Measurements from ENCODE around the gene STAT4. TPM values are rescaled to one million over a fixed set of nuclear protein-coding genes. Genes with fewer than 3 reads are reported as not detected.

STAT4 gene
- 0.33 TPM in 2 replicates for total RNA-seq (2021)
- long read RNA-seq = 0 reads

- no peaks in the 10 kb centered on the region for H3K9me3 ChIP-seq (ENCODE audit: control insufficient read depth, low read depth, low read length)
- no peaks in the 10 kb centered on the region for H3K36me3 Mint-ChIP-seq (ENCODE audit: insufficient read depth in 1 of 3, low read depth in 3 of 3)
- no peaks in the 10 kb centered on the region for H3K27me3 ChIP-seq (ENCODE audit: insufficient read depth, low read length)
- peak within 1 kb of the TSS; percentile 4 for H3K9ac ChIP-seq (ENCODE audit: extremely low read depth, insufficient read length, low read length)
- no peak within 1 kb of the TSS for H2BK20ac ChIP-seq (ENCODE audit: low read depth, low read length, poor library complexity, severe bottlenecking)
- no peak within 1 kb of the TSS for H3K56ac ChIP-seq (ENCODE audit: insufficient read length, low read depth, low read length)
- no peaks in the 10 kb centered on the region for H3K79me1 ChIP-seq (ENCODE audit: insufficient read depth, low read depth, low read length, poor library complexity, severe bottlenecking)
- no peaks in the 10 kb centered on the region for H3K9me3 Mint-ChIP-seq
- H4K91ac ChIP-seq (ENCODE audit: insufficient read length, low read depth, low read length) = no peak within 1 kb of the TSS
- H2BK12ac ChIP-seq (ENCODE audit: insufficient read length, low read depth, low read length) = no peak within 1 kb of the TSS
- peaks cover 9% of the 10 kb centered on the region for H3K23me2 ChIP-seq (ENCODE audit: insufficient read length, low read depth, low read length, poor library complexity, severe bottlenecking)
- no peak within 1 kb of the TSS for H3K27ac Mint-ChIP-seq
- H3T11ph ChIP-seq (ENCODE audit: low read length) = no peak within 1 kb of the TSS
- peaks cover 26% of the 10 kb centered on the region for H3K27me3 Mint-ChIP-seq (ENCODE audit: low read depth)
- no peak within 1 kb of the TSS for H2BK15ac ChIP-seq (ENCODE audit: low read depth, low read length)
- H4K8ac ChIP-seq (replicated peaks; ENCODE audit: insufficient read length, low read depth, low read length) = no peak within 1 kb of the TSS
- H3K4me1 ChIP-seq (ENCODE audit: insufficient read depth, low read length) = no peaks in the 10 kb centered on the region; the same call in 1 of the 2 replicates
- H2BK120ac ChIP-seq (ENCODE audit: low read depth, low read length, poor library complexity, severe bottlenecking) = no peak within 1 kb of the TSS
- no peaks in the 10 kb centered on the region for H3K79me2 ChIP-seq (ENCODE audit: insufficient read depth, low read length)
- no peak within 1 kb of the TSS for H3K18ac ChIP-seq (ENCODE audit: insufficient read length, low read depth, low read length)
- no peak within 1 kb of the TSS; the same call in 1 of the 2 replicates for H3K14ac ChIP-seq (ENCODE audit: insufficient read depth, low read length)
- peak within 1 kb of the TSS; percentile 71 for H3K4me2 ChIP-seq (ENCODE audit: insufficient read depth, insufficient read length, low read length)
- DNase-seq = peak; percentile 89
- no peak within 1 kb of the TSS for H4K5ac ChIP-seq (ENCODE audit: insufficient read length, low read depth, low read length)
- peak within 1 kb of the TSS; percentile 69 to 81 for H3K4me3 Mint-ChIP-seq
- no peak within 1 kb of the TSS for H3K23ac ChIP-seq (ENCODE audit: insufficient read length, low read depth, low read length)
- no peak within 1 kb of the TSS for H2AK5ac ChIP-seq (ENCODE audit: insufficient read length, low read length)
- peak within 1 kb of the TSS; percentile 17 for H2AFZ ChIP-seq (ENCODE audit: low read length)
- WGBS (ENCODE audit: extremely low coverage, insufficient read length, low lambda C conversion rate) = no CpG with 5 or more reads among the region's 33 CpGs
- no peaks in the 10 kb centered on the region for H4K20me1 ChIP-seq (ENCODE audit: control insufficient read depth, insufficient read depth, insufficient read length)
- H2BK5ac ChIP-seq (ENCODE audit: insufficient read length, low read length) = no peak within 1 kb of the TSS
- H3K4ac ChIP-seq (ENCODE audit: low read depth, low read length) = no peak within 1 kb of the TSS
- TF ChIP-seq, protein P1, sequence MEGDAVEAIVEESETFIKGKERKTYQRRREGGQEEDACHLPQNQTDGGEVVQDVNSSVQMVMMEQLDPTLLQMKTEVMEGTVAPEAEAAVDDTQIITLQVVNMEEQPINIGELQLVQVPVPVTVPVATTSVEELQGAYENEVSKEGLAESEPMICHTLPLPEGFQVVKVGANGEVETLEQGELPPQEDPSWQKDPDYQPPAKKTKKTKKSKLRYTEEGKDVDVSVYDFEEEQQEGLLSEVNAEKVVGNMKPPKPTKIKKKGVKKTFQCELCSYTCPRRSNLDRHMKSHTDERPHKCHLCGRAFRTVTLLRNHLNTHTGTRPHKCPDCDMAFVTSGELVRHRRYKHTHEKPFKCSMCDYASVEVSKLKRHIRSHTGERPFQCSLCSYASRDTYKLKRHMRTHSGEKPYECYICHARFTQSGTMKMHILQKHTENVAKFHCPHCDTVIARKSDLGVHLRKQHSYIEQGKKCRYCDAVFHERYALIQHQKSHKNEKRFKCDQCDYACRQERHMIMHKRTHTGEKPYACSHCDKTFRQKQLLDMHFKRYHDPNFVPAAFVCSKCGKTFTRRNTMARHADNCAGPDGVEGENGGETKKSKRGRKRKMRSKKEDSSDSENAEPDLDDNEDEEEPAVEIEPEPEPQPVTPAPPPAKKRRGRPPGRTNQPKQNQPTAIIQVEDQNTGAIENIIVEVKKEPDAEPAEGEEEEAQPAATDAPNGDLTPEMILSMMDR (conservative IDR thresholded peaks at IDR 0.05) = no peak
- H3K27ac ChIP-seq (ENCODE audit: insufficient read length, low read depth, low read length) = no peak within 1 kb of the TSS
- peaks cover 7 to 8% of the 10 kb centered on the region in 2 experiments for H3K4me1 Mint-ChIP-seq
Observed at GRCh38 chr2:191150600-191151330, at the start of gene STAT4. TSS of gene STAT4 (minus strand) at chr2:191150994. CDS start at chr2:191148203, 2,791 bp downstream.
